HEK293T (cell line): ENCODE measurements around the gene SCLT1.
A peak's percentile ranks its signal among the peaks of the same experiment; 100 is the strongest.

Experiments used
- CTCF ChIA-PET: fragments of 350-600 bp; formaldehyde crosslinking; extraction: SDS; loops from one replicate; lab custom pipeline; 2021; ENCODE audit warnings: antibody characterized with exemption, inconsistent platforms; lab: Yijun Ruan, JAX
- POLR2A ChIA-PET: fragments of 350-600 bp; formaldehyde crosslinking; extraction: SDS; loops from one replicate; lab custom pipeline; 2020; ENCODE audit warnings: antibody characterized with exemption, inconsistent platforms; lab: Yijun Ruan, JAX
- DNase-seq: peaks from one replicate; pipeline ENCODE4 v3.0.0; 2012; ENCODE audit warnings: mixed read lengths; ENCODE audit errors: extremely low spot score
- ARNT ChIP-seq: fragments of 450-650 bp; IDR thresholded peaks from 2 replicates; pipeline ENCODE4 v1.6.1; 2017; ENCODE audit warnings: mild to moderate bottlenecking
- BHLHE40 ChIP-seq: fragments of 450-650 bp; IDR thresholded peaks from 2 replicates; pipeline ENCODE4 v1.6.1; 2016; ENCODE audit warnings: mild to moderate bottlenecking, moderate library complexity, borderline replicate concordance
- CTBP1 ChIP-seq: fragments of 450-650 bp; IDR thresholded peaks from 2 replicates; pipeline ENCODE4 v1.6.1; 2016; ENCODE audit warnings: borderline replicate concordance
- ELF4 ChIP-seq: fragments of 450-650 bp; IDR thresholded peaks from 2 replicates; pipeline ENCODE4 v1.6.1; 2017; ENCODE audit warnings: antibody characterized with exemption
- FOXA1 ChIP-seq: fragments of 450-650 bp; IDR thresholded peaks from 2 replicates; pipeline ENCODE4 v1.6.1; 2016; ENCODE audit warnings: mild to moderate bottlenecking
- FOXK2 ChIP-seq: fragments of 450-650 bp; IDR thresholded peaks from 2 replicates; pipeline ENCODE4 v1.6.1; 2016; ENCODE audit warnings: mild to moderate bottlenecking
- FOXM1 ChIP-seq: fragments of 450-650 bp; IDR thresholded peaks from 2 replicates; pipeline ENCODE4 v1.6.1; 2017; ENCODE audit warnings: mild to moderate bottlenecking, borderline replicate concordance
- HDGF ChIP-seq: fragments of 450-650 bp; IDR thresholded peaks from 2 replicates; pipeline ENCODE4 v1.6.1; 2017; ENCODE audit warnings: antibody characterized with exemption, borderline replicate concordance
- L3MBTL2 ChIP-seq: fragments of 450-650 bp; conservative IDR thresholded peaks from 2 replicates; pipeline ENCODE4 v1.6.1; 2016; ENCODE audit warnings: mild to moderate bottlenecking
- LEF1 ChIP-seq: fragments of 450-650 bp; IDR thresholded peaks from 2 replicates; pipeline ENCODE4 v1.6.1; 2017; ENCODE audit warnings: mild to moderate bottlenecking, borderline replicate concordance
- NFRKB ChIP-seq: fragments of 450-650 bp; IDR thresholded peaks from 2 replicates; pipeline ENCODE4 v1.6.1; 2016; ENCODE audit warnings: mild to moderate bottlenecking, moderate library complexity
- PKNOX1 ChIP-seq: fragments of 450-650 bp; IDR thresholded peaks from 2 replicates; pipeline ENCODE4 v1.6.1; 2016
- SP1 ChIP-seq: fragments of 450-650 bp; IDR thresholded peaks from 2 replicates; pipeline ENCODE4 v1.6.1; 2017
- SUZ12 ChIP-seq: fragments of 450-650 bp; IDR thresholded peaks from 2 replicates; pipeline ENCODE4 v1.6.1; 2016; ENCODE audit warnings: mild to moderate bottlenecking
- TARDBP ChIP-seq: fragments of 450-650 bp; IDR thresholded peaks from 2 replicates; pipeline ENCODE4 v1.6.1; 2016
- ZNF384 ChIP-seq: fragments of 450-650 bp; IDR thresholded peaks from 2 replicates; pipeline ENCODE4 v1.6.1; 2016

SCLT1 gene

GRCh38 chr4:129098531-129099001 is 5.2 kb upstream of the SCLT1 start:
- CTCF ChIA-PET = no interaction called here

GRCh38 chr4:129095811-129096454 is 2.6 kb upstream of the SCLT1 start, which contains the start of gene C4orf33:
TSS of gene C4orf33 (plus strand) at chr4:129096152. CDS start at chr4:129102611, 6,459 bp downstream.
- POLR2A ChIA-PET = interaction anchor here (0.7 kb wide), 1 partner anchor 15 kb away, joined by 3 read pairs; no protein-coding TSS in a partner anchor
- TF ChIP-seq ARNT = no peak
- TF ChIP-seq FOXA1 = no peak
- TF ChIP-seq ELF4 = no peak; the same call in 1 of the 2 replicates
- no peak for TF ChIP-seq SUZ12
- no peak for TF ChIP-seq FOXM1
- TF ChIP-seq TARDBP = no peak
- TF ChIP-seq L3MBTL2 = no peak
- TF ChIP-seq CTBP1 = no peak
- TF ChIP-seq HDGF = no peak
- TF ChIP-seq ZNF384 = no peak
- no peak for TF ChIP-seq LEF1
- TF ChIP-seq SP1 = no peak
- TF ChIP-seq NFRKB = no peak
- no peak for TF ChIP-seq BHLHE40
- TF ChIP-seq PKNOX1 = no peak
- TF ChIP-seq FOXK2 = no peak
- CTCF ChIA-PET = no interaction called here
- DNase-seq = peak; percentile 69

More at GRCh38 chr4:129098531-129099001, 5.2 kb upstream of the SCLT1 start:
- no peak for DNase-seq
- TF ChIP-seq CTBP1 = no peak
- no peak for TF ChIP-seq ZNF384
- no peak for TF ChIP-seq PKNOX1
- no peak for TF ChIP-seq ELF4
- no peak for TF ChIP-seq TARDBP
- no peak for TF ChIP-seq FOXM1
- TF ChIP-seq BHLHE40 = no peak
- no peak for TF ChIP-seq FOXK2
- TF ChIP-seq HDGF = no peak
- no peak for TF ChIP-seq ARNT
- TF ChIP-seq SP1 = no peak
- no peak for TF ChIP-seq SUZ12
- TF ChIP-seq NFRKB = no peak
- TF ChIP-seq FOXA1 = no peak
- no peak for TF ChIP-seq LEF1
- TF ChIP-seq L3MBTL2 = no peak
- POLR2A ChIA-PET = no interaction called here

- ChIA-PET POLR2A (interaction anchor here (1.0 to 2.1 kb wide), 2 partner anchors 65 to 282 kb away, joined by 3 to 7 read pairs; no protein-coding TSS in a partner anchor), CTCF (no interaction called here)
- no peak for DNase-seq
- no peak for TF ChIP-seq HDGF
- no peak for TF ChIP-seq LEF1
- TF ChIP-seq NFRKB = no peak
- TF ChIP-seq FOXK2 = no peak
- no peak for TF ChIP-seq ZNF384
- no peak for TF ChIP-seq BHLHE40
- no peak for TF ChIP-seq ELF4
- TF ChIP-seq SP1 = no peak
- no peak for TF ChIP-seq PKNOX1
- TF ChIP-seq L3MBTL2 = no peak
- no peak for TF ChIP-seq FOXA1
Measured at GRCh38 chr4:129094347-129094746, 1.0 kb upstream of the SCLT1 start.

GRCh38 chr4:129092631-129093190 is 628 bp downstream of the SCLT1 start:
- TF ChIP-seq FOXM1 (no peak), FOXK2 (no peak), ZNF384 (no peak), TARDBP (no peak)
- CTCF ChIA-PET = no interaction called here
- POLR2A ChIA-PET = interaction anchor here (0.9 to 2.1 kb wide), 8 partner anchors 10 to 609 kb away, joined by 3 to 7 read pairs (median 4); no protein-coding TSS in a partner anchor
- no peak for DNase-seq

- no peak for TF ChIP-seq HDGF
- TF ChIP-seq SUZ12 = no peak
- no peak for TF ChIP-seq LEF1
- no peak for TF ChIP-seq SP1
- no peak for TF ChIP-seq FOXM1
- no peak for TF ChIP-seq BHLHE40
- no peak for TF ChIP-seq NFRKB
- TF ChIP-seq ELF4 = no peak
- no peak for TF ChIP-seq FOXK2
- TF ChIP-seq TARDBP = no peak
- TF ChIP-seq FOXA1 = no peak
- TF ChIP-seq ZNF384 = no peak
- TF ChIP-seq CTBP1 = no peak
- no peak for TF ChIP-seq L3MBTL2
- no peak for TF ChIP-seq ARNT
- no peak for TF ChIP-seq PKNOX1
- POLR2A ChIA-PET = no interaction called here
- DNase-seq = no peak
- CTCF ChIA-PET = no interaction called here
Measured at GRCh38 chr4:129087516-129087915, 5.8 kb downstream of the SCLT1 start.
